Keratinocyte (primary cell): Measurements from ENCODE around the gene PARD3B. TPM values are rescaled to one million over a fixed set of nuclear protein-coding genes. Genes with fewer than 3 reads are reported as not detected.

Source experiments
- DNase-seq: peaks from one replicate; pipeline ENCODE4 v3.0.0-alpha.2; 2011; ENCODE audit warnings: low read depth, missing footprints, low spot score
- FAIRE-seq: peaks from 2 replicates; lab custom pipeline; 2011; peaks lifted over from hg19 to GRCh38; lab: Jason Lieb, UNC
- H2AFZ ChIP-seq: 2 replicates; pipeline ENCODE4 v1.6.0; 2012; ENCODE audit warnings: low read length, control low read depth, inconsistent platforms; ENCODE audit not compliant: control insufficient read depth
- H3K27ac ChIP-seq: 2 replicates; pipeline ENCODE4 v1.5.1; 2011; ENCODE audit warnings: low read length; ENCODE audit not compliant: control insufficient read depth, insufficient read depth
- H3K27me3 ChIP-seq: 3 replicates; pipeline ENCODE4 v1.6.0; 2011; ENCODE audit warnings: low read length; ENCODE audit not compliant: control insufficient read depth, insufficient read depth; ENCODE audit errors: extremely low read depth
- H3K36me3 ChIP-seq, 2 experiments: 2 replicates in 1 of 2; 3 replicates in 1 of 2; pipeline ENCODE4 v1.5.1; 2011; ENCODE audit warnings: low read length in 2 of 2, mild to moderate bottlenecking in 1 of 2; ENCODE audit not compliant: control insufficient read depth in 2 of 2, insufficient read depth in 2 of 2; ENCODE audit errors: extremely low read depth in 1 of 2
- H3K4me1 ChIP-seq: 3 replicates; pipeline ENCODE4 v1.5.1; 2011; ENCODE audit warnings: low read length; ENCODE audit not compliant: control insufficient read depth, insufficient read depth; ENCODE audit errors: extremely low read depth
- H3K4me2 ChIP-seq: 3 replicates; pipeline ENCODE4 v1.6.0; 2011; ENCODE audit warnings: low read depth, low read length; ENCODE audit not compliant: control insufficient read depth, insufficient read depth; ENCODE audit errors: extremely low read depth
- H3K4me3 ChIP-seq, 3 experiments: fragments of 200-600 bp in 1 of 3; sonication (generic) in 1 of 3; 2 replicates in 2 of 3; 3 replicates in 1 of 3; pipeline ENCODE4 v1.5.1; 2011 to 2016; ENCODE audit warnings: low read length in 3 of 3, mild to moderate bottlenecking in 3 of 3, control low read depth in 2 of 3, inconsistent platforms in 1 of 3, low read depth in 1 of 3, mixed read lengths in 1 of 3, mixed run types in 1 of 3, moderate library complexity in 1 of 3; ENCODE audit not compliant: control insufficient read depth in 2 of 3, insufficient read depth in 2 of 3; ENCODE audit errors: extremely low read depth in 1 of 3
- H3K79me2 ChIP-seq: 2 replicates; pipeline ENCODE4 v1.6.0; 2012; ENCODE audit warnings: low read length; ENCODE audit not compliant: control insufficient read depth, insufficient read depth
- H3K9ac ChIP-seq: 3 replicates; pipeline ENCODE4 v1.6.0; 2011; ENCODE audit warnings: low read length; ENCODE audit not compliant: control insufficient read depth, insufficient read depth; ENCODE audit errors: extremely low read depth
- H3K9me1 ChIP-seq: 3 replicates; pipeline ENCODE4 v1.6.0; 2011; ENCODE audit warnings: low read length; ENCODE audit not compliant: control insufficient read depth, insufficient read depth; ENCODE audit errors: extremely low read depth
- H3K9me3 ChIP-seq: 2 replicates; pipeline ENCODE4 v1.5.1; 2012; ENCODE audit warnings: low read depth, low read length; ENCODE audit not compliant: control insufficient read depth
- H4K20me1 ChIP-seq: 3 replicates; pipeline ENCODE4 v1.6.0; 2011; ENCODE audit warnings: low read length; ENCODE audit not compliant: control insufficient read depth, insufficient read depth; ENCODE audit errors: extremely low read depth
- EZH2 ChIP-seq: IDR thresholded peaks from one replicate; pipeline ENCODE4 v1.6.1; 2012; ENCODE audit warnings: inconsistent platforms, mild to moderate bottlenecking, low read length, moderate library complexity
- dilution Hi-C: fragments of 300-500 bp; cut with MboI; formaldehyde crosslinking; loops from one replicate; pipeline ENCODE4 v1.7.0; 2020; ENCODE audit warnings: low sequenced_read_pairs; ENCODE audit not compliant: extremely low pct_ligation_motif_present
- polyA plus RNA-seq, 5 experiments: library from polyadenylated mRNA; depleted of rRNA in 3 of 5; stranded (reverse) in 3 of 5; stranded (forward) in 1 of 5; unstranded in 1 of 5; fragments of >200 nt; gene quantifications; 1 replicate in 1 of 5; 2 replicates in 3 of 5; 3 replicates in 1 of 5; pipeline versions ENCODE4 v1.2.1 to v1.2.3, GENCODE V29; 2011 to 2012; ENCODE audit warnings: missing spikeins in 2 of 5, low read depth in 1 of 5, low replicate concordance in 1 of 5
- TF ChIP-seq, protein P1 (sequence below), 3 experiments: IDR thresholded peaks in 1 of 3; conservative IDR thresholded peaks in 1 of 3; optimal IDR thresholded peaks in 1 of 3; 2 replicates in 2 of 3; 3 replicates in 1 of 3; pipeline versions ENCODE3 to v1.5.1; 2011; ENCODE audit warnings: low read length in 3 of 3, mild to moderate bottlenecking in 3 of 3, moderate library complexity in 2 of 3, control low read depth in 1 of 3, inconsistent platforms in 1 of 3; ENCODE audit not compliant: insufficient read depth in 2 of 3; ENCODE audit errors: extremely low read depth in 1 of 3

The PARD3B gene
- polyA plus RNA-seq, 1 donor (not counting 4 experiments of a cell fraction or from before 2014, with no cell fraction given) = 1.2 TPM

DNA sequence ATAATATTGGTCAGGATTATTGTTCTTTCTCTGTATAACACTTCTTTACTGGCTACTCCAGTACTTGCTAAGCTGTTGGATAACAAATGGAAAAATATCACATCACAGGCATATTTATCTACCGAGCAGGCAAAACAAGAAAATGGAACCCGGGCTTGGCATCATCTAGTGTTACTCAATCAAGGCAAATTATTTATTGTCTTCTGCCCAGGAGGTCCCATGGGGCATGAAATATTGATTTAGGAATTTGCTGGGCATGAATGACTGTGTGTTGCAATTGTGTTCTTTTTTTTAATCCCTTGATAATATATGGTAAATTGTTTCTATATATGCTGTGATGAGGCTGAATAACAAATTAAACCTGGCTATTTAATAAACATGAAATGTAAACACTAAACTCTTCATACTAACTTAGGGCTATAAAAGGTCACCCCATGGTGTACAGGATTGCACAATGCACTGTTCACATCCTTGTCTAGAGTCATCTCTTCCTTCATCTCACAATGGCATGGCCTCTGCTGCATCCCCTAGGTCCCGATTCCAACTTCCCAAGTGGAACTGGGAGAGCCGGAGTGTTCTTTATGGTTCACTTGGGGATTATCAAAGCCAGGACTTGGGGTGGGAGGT, 2.2 kb upstream of the PARD3B start:
- FAIRE-seq = no peak
- H3K4me1 ChIP-seq = peaks cover 8% of the 10 kb centered on the region
- H3K27ac ChIP-seq = no peak overlapping the region
- H3K9me1 ChIP-seq = no peaks in the 10 kb centered on the region
- no peaks in the 10 kb centered on the region for H3K9me3 ChIP-seq
- H3K79me2 ChIP-seq = no peaks in the 10 kb centered on the region
- H4K20me1 ChIP-seq = no peaks in the 10 kb centered on the region
- no peaks in the 10 kb centered on the region for H3K36me3 ChIP-seq
- H3K9ac ChIP-seq = no peak overlapping the region
- H3K4me2 ChIP-seq = no peak overlapping the region
- no peak overlapping the region for H3K4me3 ChIP-seq
- H3K27me3 ChIP-seq = no peaks in the 10 kb centered on the region
- TF ChIP-seq, protein P1, sequence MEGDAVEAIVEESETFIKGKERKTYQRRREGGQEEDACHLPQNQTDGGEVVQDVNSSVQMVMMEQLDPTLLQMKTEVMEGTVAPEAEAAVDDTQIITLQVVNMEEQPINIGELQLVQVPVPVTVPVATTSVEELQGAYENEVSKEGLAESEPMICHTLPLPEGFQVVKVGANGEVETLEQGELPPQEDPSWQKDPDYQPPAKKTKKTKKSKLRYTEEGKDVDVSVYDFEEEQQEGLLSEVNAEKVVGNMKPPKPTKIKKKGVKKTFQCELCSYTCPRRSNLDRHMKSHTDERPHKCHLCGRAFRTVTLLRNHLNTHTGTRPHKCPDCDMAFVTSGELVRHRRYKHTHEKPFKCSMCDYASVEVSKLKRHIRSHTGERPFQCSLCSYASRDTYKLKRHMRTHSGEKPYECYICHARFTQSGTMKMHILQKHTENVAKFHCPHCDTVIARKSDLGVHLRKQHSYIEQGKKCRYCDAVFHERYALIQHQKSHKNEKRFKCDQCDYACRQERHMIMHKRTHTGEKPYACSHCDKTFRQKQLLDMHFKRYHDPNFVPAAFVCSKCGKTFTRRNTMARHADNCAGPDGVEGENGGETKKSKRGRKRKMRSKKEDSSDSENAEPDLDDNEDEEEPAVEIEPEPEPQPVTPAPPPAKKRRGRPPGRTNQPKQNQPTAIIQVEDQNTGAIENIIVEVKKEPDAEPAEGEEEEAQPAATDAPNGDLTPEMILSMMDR (optimal IDR thresholded peaks at IDR 0.05 in 1 of 3, IDR thresholded peaks at IDR 0.05 in 1 of 3, conservative IDR thresholded peaks at IDR 0.05 in 1 of 3; ENCODE audit: extremely low read depth in 1 of 3, insufficient read depth in 2 of 3, low read length in 3 of 3) = no peak
- TF ChIP-seq EZH2 = no peak
- no peak overlapping the region for H2AFZ ChIP-seq
- dilution Hi-C loops = no loop called here
- DNase-seq = no peak

DNA sequence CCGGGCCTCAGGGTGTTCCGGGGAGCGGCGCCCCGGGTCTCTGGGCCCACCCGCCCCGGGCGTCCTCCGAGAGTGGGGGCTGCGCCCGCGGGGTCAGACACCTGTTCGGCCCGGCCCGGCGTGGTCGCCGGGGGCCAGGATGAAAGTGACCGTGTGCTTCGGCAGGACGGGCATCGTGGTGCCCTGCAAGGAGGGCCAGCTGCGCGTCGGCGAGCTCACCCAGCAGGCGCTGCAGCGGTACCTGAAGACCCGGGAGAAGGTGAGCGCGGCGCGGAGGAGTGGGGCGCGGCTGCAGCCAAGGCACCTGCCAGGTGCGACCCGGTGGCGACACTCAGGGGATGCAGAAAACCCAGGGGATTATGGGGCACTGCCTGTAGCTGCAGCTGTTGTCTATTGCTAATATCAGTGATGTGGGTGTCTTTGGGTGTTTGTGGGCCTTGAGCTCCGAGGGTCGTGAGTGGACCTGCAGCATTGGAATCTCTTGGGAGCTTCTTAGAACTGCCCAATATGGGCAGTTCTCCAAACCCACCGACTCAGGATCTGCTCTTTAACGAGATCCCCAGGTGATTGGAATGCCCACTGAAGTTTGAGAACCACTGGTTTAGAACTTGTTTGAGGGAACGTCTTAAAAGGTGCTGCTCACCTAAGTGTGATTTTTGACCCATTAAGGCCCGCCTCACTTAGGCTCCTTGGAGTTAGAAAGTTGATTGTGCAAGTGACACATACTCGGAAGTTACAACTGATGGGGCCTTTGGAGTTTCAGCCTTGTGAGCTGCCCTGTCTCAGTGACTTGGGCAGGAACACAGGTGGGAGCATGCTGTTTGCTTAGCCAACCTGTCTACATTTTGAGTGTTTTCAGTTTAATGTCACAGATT, 823 bp downstream of the PARD3B start:
- Histone ChIP-seq H3K9me1 (no peaks in the 10 kb centered on the region), H3K9me3 (no peaks in the 10 kb centered on the region), H2AFZ (peak overlapping the region; percentile 66), H3K9ac (peak overlapping the region; percentile 57), H3K36me3 (no peaks in the 10 kb centered on the region), H3K27me3 (no peaks in the 10 kb centered on the region), H4K20me1 (no peaks in the 10 kb centered on the region), H3K4me1 (peaks cover 16% of the 10 kb centered on the region), H3K27ac (no peak overlapping the region), H3K4me3 (peak overlapping the region; percentile 66 to 73 (median 72)), H3K4me2 (peak overlapping the region; percentile 93), H3K79me2 (no peaks in the 10 kb centered on the region)
- dilution Hi-C loops = no loop called here
- FAIRE-seq (no peak), DNase-seq (no peak)
- TF ChIP-seq, protein P1 (optimal IDR thresholded peaks at IDR 0.05 in 1 of 3, IDR thresholded peaks at IDR 0.05 in 1 of 3, conservative IDR thresholded peaks at IDR 0.05 in 1 of 3; ENCODE audit: extremely low read depth in 1 of 3, insufficient read depth in 2 of 3, low read length in 3 of 3) = no peak
- no peak for TF ChIP-seq EZH2
